Measurements from ENCODE around the gene SOCS6.
"Not testable (repeated sequence)": the region's sequence is repeated elsewhere in the genome, so short reads cannot be mapped to it uniquely, and the experiment has no call there.

The SOCS6 gene

GRCh38 chr18:70363861-70364260 is 75.0 kb downstream of the SOCS6 start:
- H3K9ac ChIP-seq (ENCODE audit: low read length): no peak overlapping the region
- no peaks in the 10 kb centered on the region for H3K9me3 ChIP-seq (ENCODE audit: control insufficient read depth, low read length)
- peaks cover 24% of the 10 kb centered on the region for H3K4me1 ChIP-seq (ENCODE audit: control insufficient read depth, insufficient read depth, low read length)
- no peaks in the 10 kb centered on the region for H3K27me3 ChIP-seq (replicated peaks; ENCODE audit: control insufficient read depth, insufficient read depth, low read length)
- peak; percentile 16 for DNase-seq (ENCODE audit: low read depth)
- H3K36me3 ChIP-seq (ENCODE audit: control insufficient read depth, insufficient read depth, low read length, severe bottlenecking): no peaks in the 10 kb centered on the region
- H3K4me3 ChIP-seq (ENCODE audit: low read length): no peak overlapping the region

- H3K9ac ChIP-seq (ENCODE audit: low read length): no peak overlapping the region
Measured at GRCh38 chr18:70365361-70365760, 76.5 kb downstream of the SOCS6 start.

GRCh38 chr18:70366174-70366573 is 77.3 kb downstream of the SOCS6 start:
- DNase-seq (ENCODE audit: low read depth): no peak
- H3K9me3 ChIP-seq (ENCODE audit: control insufficient read depth, low read length): no peaks in the 10 kb centered on the region
- no peaks in the 10 kb centered on the region for H3K27me3 ChIP-seq (replicated peaks; ENCODE audit: control insufficient read depth, insufficient read depth, low read length)

More at GRCh38 chr18:70365361-70365760, 76.5 kb downstream of the SOCS6 start:
- Histone ChIP-seq H3K4me1 (ENCODE audit: control insufficient read depth, insufficient read depth, low read length) (peaks cover 28% of the 10 kb centered on the region), H3K36me3 (ENCODE audit: control insufficient read depth, insufficient read depth, low read length, severe bottlenecking) (no peaks in the 10 kb centered on the region), H3K9me3 (ENCODE audit: control insufficient read depth, low read length) (no peaks in the 10 kb centered on the region), H3K4me3 (ENCODE audit: low read length) (no peak overlapping the region), H3K27me3 (replicated peaks; ENCODE audit: control insufficient read depth, insufficient read depth, low read length) (no peaks in the 10 kb centered on the region)
- peak; percentile 18 for DNase-seq (ENCODE audit: low read depth)

GRCh38 chr18:70366670-70367069 is 77.8 kb downstream of the SOCS6 start:
- Histone ChIP-seq H3K36me3 (ENCODE audit: control insufficient read depth, insufficient read depth, low read length, severe bottlenecking) (no peaks in the 10 kb centered on the region), H3K27me3 (replicated peaks; ENCODE audit: control insufficient read depth, insufficient read depth, low read length) (no peaks in the 10 kb centered on the region), H3K9me3 (ENCODE audit: control insufficient read depth, low read length) (no peaks in the 10 kb centered on the region), H3K4me1 (ENCODE audit: control insufficient read depth, insufficient read depth, low read length) (peaks cover 28% of the 10 kb centered on the region), H3K4me3 (ENCODE audit: low read length) (no peak overlapping the region), H3K9ac (ENCODE audit: low read length) (no peak overlapping the region)
- DNase-seq (ENCODE audit: low read depth): no peak

More at GRCh38 chr18:70366174-70366573, 77.3 kb downstream of the SOCS6 start:
- no peak overlapping the region for H3K9ac ChIP-seq (ENCODE audit: low read length)
- no peak overlapping the region for H3K4me3 ChIP-seq (ENCODE audit: low read length)
- peaks cover 28% of the 10 kb centered on the region for H3K4me1 ChIP-seq (ENCODE audit: control insufficient read depth, insufficient read depth, low read length)
- no peaks in the 10 kb centered on the region for H3K36me3 ChIP-seq (ENCODE audit: control insufficient read depth, insufficient read depth, low read length, severe bottlenecking)

- H3K4me3 ChIP-seq (ENCODE audit: low read length); H3K36me3 ChIP-seq (ENCODE audit: control insufficient read depth, insufficient read depth, low read length, severe bottlenecking); H3K9me3 ChIP-seq (ENCODE audit: control insufficient read depth, low read length); DNase-seq (ENCODE audit: low read depth); H3K9ac ChIP-seq (ENCODE audit: low read length); H3K27me3 ChIP-seq (replicated peaks; ENCODE audit: control insufficient read depth, insufficient read depth, low read length): not testable (repeated sequence)
- peaks cover 33% of the 10 kb centered on the region for H3K4me1 ChIP-seq (ENCODE audit: control insufficient read depth, insufficient read depth, low read length)
Measured at GRCh38 chr18:70367344-70367743, 78.5 kb downstream of the SOCS6 start.

GRCh38 chr18:70368903-70369302 is 80.1 kb downstream of the SOCS6 start:
- DNase-seq (ENCODE audit: low read depth): no peak
- Histone ChIP-seq H3K4me1 (ENCODE audit: control insufficient read depth, insufficient read depth, low read length) (peaks cover 39% of the 10 kb centered on the region), H3K4me3 (ENCODE audit: low read length) (no peak overlapping the region), H3K9me3 (ENCODE audit: control insufficient read depth, low read length) (no peaks in the 10 kb centered on the region), H3K27me3 (replicated peaks; ENCODE audit: control insufficient read depth, insufficient read depth, low read length) (no peaks in the 10 kb centered on the region), H3K9ac (ENCODE audit: low read length) (no peak overlapping the region), H3K36me3 (ENCODE audit: control insufficient read depth, insufficient read depth, low read length, severe bottlenecking) (no peaks in the 10 kb centered on the region)

- Histone ChIP-seq H3K4me3 (ENCODE audit: low read length) (no peak overlapping the region), H3K36me3 (ENCODE audit: control insufficient read depth, insufficient read depth, low read length, severe bottlenecking) (no peaks in the 10 kb centered on the region), H3K9me3 (ENCODE audit: control insufficient read depth, low read length) (no peaks in the 10 kb centered on the region), H3K9ac (ENCODE audit: low read length) (no peak overlapping the region), H3K4me1 (ENCODE audit: control insufficient read depth, insufficient read depth, low read length) (peaks cover 28% of the 10 kb centered on the region), H3K27me3 (replicated peaks; ENCODE audit: control insufficient read depth, insufficient read depth, low read length) (no peaks in the 10 kb centered on the region)
- DNase-seq (ENCODE audit: low read depth): no peak
Measured at GRCh38 chr18:70370762-70371733, 82.2 kb downstream of the SOCS6 start.

GRCh38 chr18:70371908-70372307 is 83.1 kb downstream of the SOCS6 start:
- Histone ChIP-seq H3K4me1 (ENCODE audit: control insufficient read depth, insufficient read depth, low read length) (peaks cover 26% of the 10 kb centered on the region), H3K9me3 (ENCODE audit: control insufficient read depth, low read length) (no peaks in the 10 kb centered on the region), H3K9ac (ENCODE audit: low read length) (no peak overlapping the region), H3K27me3 (replicated peaks; ENCODE audit: control insufficient read depth, insufficient read depth, low read length) (no peaks in the 10 kb centered on the region), H3K4me3 (ENCODE audit: low read length) (no peak overlapping the region), H3K36me3 (ENCODE audit: control insufficient read depth, insufficient read depth, low read length, severe bottlenecking) (no peaks in the 10 kb centered on the region)
- DNase-seq (ENCODE audit: low read depth): no peak

GRCh38 chr18:70372450-70373041 is 83.7 kb downstream of the SOCS6 start:
- H3K4me1 ChIP-seq (ENCODE audit: control insufficient read depth, insufficient read depth, low read length): peaks cover 30% of the 10 kb centered on the region
- H3K9me3 ChIP-seq (ENCODE audit: control insufficient read depth, low read length): no peaks in the 10 kb centered on the region
- DNase-seq (ENCODE audit: low read depth): no peak
- H3K4me3 ChIP-seq (ENCODE audit: low read length): peak overlapping the region; percentile 7
- H3K36me3 ChIP-seq (ENCODE audit: control insufficient read depth, insufficient read depth, low read length, severe bottlenecking): no peaks in the 10 kb centered on the region
- H3K9ac ChIP-seq (ENCODE audit: low read length): peak overlapping the region; percentile 35
- no peaks in the 10 kb centered on the region for H3K27me3 ChIP-seq (replicated peaks; ENCODE audit: control insufficient read depth, insufficient read depth, low read length)

GRCh38 chr18:70373042-70373519 is 84.2 kb downstream of the SOCS6 start:
- DNase-seq (ENCODE audit: low read depth): peak; percentile 78
- H3K9ac ChIP-seq (ENCODE audit: low read length): peak overlapping the region; percentile 35
- no peaks in the 10 kb centered on the region for H3K27me3 ChIP-seq (replicated peaks; ENCODE audit: control insufficient read depth, insufficient read depth, low read length)
- peaks cover 35% of the 10 kb centered on the region for H3K4me1 ChIP-seq (ENCODE audit: control insufficient read depth, insufficient read depth, low read length)
- no peak overlapping the region for H3K4me3 ChIP-seq (ENCODE audit: low read length)
- no peaks in the 10 kb centered on the region for H3K9me3 ChIP-seq (ENCODE audit: control insufficient read depth, low read length)
- H3K36me3 ChIP-seq (ENCODE audit: control insufficient read depth, insufficient read depth, low read length, severe bottlenecking): no peaks in the 10 kb centered on the region

GRCh38 chr18:70374154-70374553 is 85.3 kb downstream of the SOCS6 start:
- no peaks in the 10 kb centered on the region for H3K9me3 ChIP-seq (ENCODE audit: control insufficient read depth, low read length)
- no peaks in the 10 kb centered on the region for H3K27me3 ChIP-seq (replicated peaks; ENCODE audit: control insufficient read depth, insufficient read depth, low read length)
- no peak overlapping the region for H3K9ac ChIP-seq (ENCODE audit: low read length)
- no peak for DNase-seq (ENCODE audit: low read depth)
- no peak overlapping the region for H3K4me3 ChIP-seq (ENCODE audit: low read length)
- peaks cover 30% of the 10 kb centered on the region for H3K4me1 ChIP-seq (ENCODE audit: control insufficient read depth, insufficient read depth, low read length)
- H3K36me3 ChIP-seq (ENCODE audit: control insufficient read depth, insufficient read depth, low read length, severe bottlenecking): no peaks in the 10 kb centered on the region

Measured in adipocyte (in vitro differentiated cells).